ENCODE data around the gene EFL1.
A peak's percentile ranks its signal among the peaks of the same experiment; 100 is the strongest.
"Not testable (repeated sequence)": the region's sequence is repeated elsewhere in the genome, so short reads cannot be mapped to it uniquely, and the experiment has no call there.

The EFL1 gene

GRCh38 chr15:82267137-82267536 is 4.6 kb upstream of the EFL1 start:
- H3K9me3 ChIP-seq (ENCODE audit: insufficient read depth, low read depth, low read length); H3K4me3 ChIP-seq (ENCODE audit: low read depth, low read length); H3K4me1 ChIP-seq (ENCODE audit: control insufficient read depth in 1 of 2, insufficient read depth in 2 of 2, low read length in 2 of 2); H2BK12ac ChIP-seq (ENCODE audit: low read length); DNase-seq; H3K14ac ChIP-seq (ENCODE audit: low read length); H2AK5ac ChIP-seq (ENCODE audit: low read length); H4K91ac ChIP-seq (ENCODE audit: low read depth, low read length); H2AFZ ChIP-seq (ENCODE audit: insufficient read depth, low read length, poor library complexity); H2BK120ac ChIP-seq (ENCODE audit: insufficient read depth, low read length, poor library complexity); H3K18ac ChIP-seq (ENCODE audit: low read length); H4K8ac ChIP-seq (ENCODE audit: low read depth, low read length); H3K4me2 ChIP-seq (ENCODE audit: low read length); H3K4ac ChIP-seq (ENCODE audit: low read depth, low read length); H3K27ac ChIP-seq (ENCODE audit: low read depth, low read length); H2BK5ac ChIP-seq (ENCODE audit: low read depth, low read length, poor library complexity); H3K23ac ChIP-seq (ENCODE audit: low read length); H3K79me2 ChIP-seq (ENCODE audit: control insufficient read depth, insufficient read depth, low read length, poor library complexity); H3K27me3 ChIP-seq (ENCODE audit: insufficient read depth, low read length); H3K36me3 ChIP-seq (ENCODE audit: control insufficient read depth in 1 of 2, insufficient read depth in 2 of 2, low read length in 2 of 2); H4K12ac ChIP-seq (ENCODE audit: low read depth, low read length); H3K9ac ChIP-seq (ENCODE audit: low read length); H3K79me1 ChIP-seq (ENCODE audit: low read length): not testable (repeated sequence)
- no CpG with 5 or more reads among the region's 2 CpGs for WGBS (ENCODE audit: extremely low coverage, insufficient coverage, insufficient read length)

- Histone ChIP-seq H3K9me3 (ENCODE audit: insufficient read depth, low read depth, low read length) (no peaks in the 10 kb centered on the region), H4K8ac (ENCODE audit: low read depth, low read length) (no peak overlapping the region), H2BK120ac (ENCODE audit: insufficient read depth, low read length, poor library complexity) (no peak overlapping the region), H3K18ac (ENCODE audit: low read length) (no peak overlapping the region), H3K4ac (ENCODE audit: low read depth, low read length) (no peak overlapping the region), H2AK5ac (ENCODE audit: low read length) (no peak overlapping the region), H2BK12ac (ENCODE audit: low read length) (no peak overlapping the region), H3K27ac (ENCODE audit: low read depth, low read length) (no peak overlapping the region), H3K4me1 (ENCODE audit: control insufficient read depth in 1 of 2, insufficient read depth in 2 of 2, low read length in 2 of 2) (peaks cover 0 to 3% of the 10 kb centered on the region in 2 experiments), H3K23ac (ENCODE audit: low read length) (no peak overlapping the region), H2BK5ac (ENCODE audit: low read depth, low read length, poor library complexity) (no peak overlapping the region), H3K4me3 (ENCODE audit: low read depth, low read length) (no peak overlapping the region), H3K9ac (ENCODE audit: low read length) (no peak overlapping the region), H3K14ac (ENCODE audit: low read length) (no peak overlapping the region), H3K36me3 (ENCODE audit: control insufficient read depth in 1 of 2, insufficient read depth in 2 of 2, low read length in 2 of 2) (peaks cover 0 to under 1% of the 10 kb centered on the region in 2 experiments), H3K79me2 (ENCODE audit: control insufficient read depth, insufficient read depth, low read length, poor library complexity) (no peaks in the 10 kb centered on the region), H4K91ac (ENCODE audit: low read depth, low read length) (no peak overlapping the region), H2AFZ (ENCODE audit: insufficient read depth, low read length, poor library complexity) (no peak overlapping the region), H3K4me2 (ENCODE audit: low read length) (peak overlapping the region; percentile 72), H3K79me1 (ENCODE audit: low read length) (peaks cover 2% of the 10 kb centered on the region), H4K12ac (ENCODE audit: low read depth, low read length) (no peak overlapping the region), H3K27me3 (ENCODE audit: insufficient read depth, low read length) (no peaks in the 10 kb centered on the region)
- DNase-seq = peak in 1 of 2 donors; percentile 9
- no CpG with 5 or more reads among the region's 3 CpGs for WGBS (ENCODE audit: extremely low coverage, insufficient coverage, insufficient read length)
Observed at GRCh38 chr15:82263350-82263749, 816 bp upstream of the EFL1 start.

GRCh38 chr15:82261566-82262421 is 740 bp downstream of the EFL1 start:
- Histone ChIP-seq H3K14ac (ENCODE audit: low read length) (peak overlapping the region; percentile 89), H2AFZ (ENCODE audit: insufficient read depth, low read length, poor library complexity) (peak overlapping the region; percentile 99), H3K4me3 (ENCODE audit: low read depth, low read length) (peak overlapping the region; percentile 92), H3K4me2 (ENCODE audit: low read length) (peak overlapping the region; percentile 72), H4K8ac (ENCODE audit: low read depth, low read length) (peak overlapping the region; percentile 96), H3K27ac (ENCODE audit: low read depth, low read length) (peak overlapping the region; percentile 52)
- H4K91ac ChIP-seq (ENCODE audit: low read depth, low read length); H2AK5ac ChIP-seq (ENCODE audit: low read length); H2BK120ac ChIP-seq (ENCODE audit: insufficient read depth, low read length, poor library complexity); H3K4ac ChIP-seq (ENCODE audit: low read depth, low read length); H2BK5ac ChIP-seq (ENCODE audit: low read depth, low read length, poor library complexity); H3K23ac ChIP-seq (ENCODE audit: low read length); H3K79me2 ChIP-seq (ENCODE audit: control insufficient read depth, insufficient read depth, low read length, poor library complexity); H3K9me3 ChIP-seq (ENCODE audit: insufficient read depth, low read depth, low read length); H3K18ac ChIP-seq (ENCODE audit: low read length); H3K27me3 ChIP-seq (ENCODE audit: insufficient read depth, low read length); H2BK12ac ChIP-seq (ENCODE audit: low read length); H4K12ac ChIP-seq (ENCODE audit: low read depth, low read length); H3K4me1 ChIP-seq (ENCODE audit: control insufficient read depth in 1 of 2, insufficient read depth in 2 of 2, low read length in 2 of 2); H3K79me1 ChIP-seq (ENCODE audit: low read length); H3K36me3 ChIP-seq (ENCODE audit: control insufficient read depth in 1 of 2, insufficient read depth in 2 of 2, low read length in 2 of 2); H3K9ac ChIP-seq (ENCODE audit: low read length): not testable (repeated sequence)
- peak; percentile 77 to 82 for DNase-seq
- WGBS (ENCODE audit: extremely low coverage, insufficient coverage, insufficient read length) = no CpG with 5 or more reads among the region's 19 CpGs

GRCh38 chr15:82248261-82248660 is 14.3 kb downstream of the EFL1 start:
- H3K4me2 ChIP-seq (ENCODE audit: low read length); H3K27ac ChIP-seq (ENCODE audit: low read depth, low read length); H3K4me1 ChIP-seq (ENCODE audit: control insufficient read depth in 1 of 2, insufficient read depth in 2 of 2, low read length in 2 of 2); H2BK120ac ChIP-seq (ENCODE audit: insufficient read depth, low read length, poor library complexity); H3K4me3 ChIP-seq (ENCODE audit: low read depth, low read length); H2AFZ ChIP-seq (ENCODE audit: insufficient read depth, low read length, poor library complexity); H2BK5ac ChIP-seq (ENCODE audit: low read depth, low read length, poor library complexity); H3K9ac ChIP-seq (ENCODE audit: low read length); H3K36me3 ChIP-seq (ENCODE audit: control insufficient read depth in 1 of 2, insufficient read depth in 2 of 2, low read length in 2 of 2); H4K12ac ChIP-seq (ENCODE audit: low read depth, low read length); H3K14ac ChIP-seq (ENCODE audit: low read length); H3K27me3 ChIP-seq (ENCODE audit: insufficient read depth, low read length); DNase-seq; H3K79me2 ChIP-seq (ENCODE audit: control insufficient read depth, insufficient read depth, low read length, poor library complexity); H4K8ac ChIP-seq (ENCODE audit: low read depth, low read length); H3K79me1 ChIP-seq (ENCODE audit: low read length); H3K9me3 ChIP-seq (ENCODE audit: insufficient read depth, low read depth, low read length); H3K4ac ChIP-seq (ENCODE audit: low read depth, low read length); H2BK12ac ChIP-seq (ENCODE audit: low read length); H3K23ac ChIP-seq (ENCODE audit: low read length); H4K91ac ChIP-seq (ENCODE audit: low read depth, low read length); H3K18ac ChIP-seq (ENCODE audit: low read length); H2AK5ac ChIP-seq (ENCODE audit: low read length): not testable (repeated sequence)
- no CpG with 5 or more reads among the region's 3 CpGs for WGBS (ENCODE audit: extremely low coverage, insufficient coverage, insufficient read length)

All from trophoblast cell (in vitro differentiated cells and primary cell).